SU-DHL-6 (cell line): Measurements from ENCODE around the gene TBC1D23.
"Not testable (repeated sequence)": the region's sequence is repeated elsewhere in the genome, so short reads cannot be mapped to it uniquely, and the experiment has no call there.

Experiments
- EZH2phosphoT487 ChIP-seq: fragments of 200-600 bp; sonication (generic), shearing (Covaris generic); conservative IDR thresholded peaks from 2 replicates; pipeline ENCODE4 v1.6.1; 2018; ENCODE audit warnings: mild to moderate bottlenecking, antibody characterized with exemption, low read length, moderate library complexity, mixed read lengths
- TF ChIP-seq, protein P1 (sequence below): fragments of 200-600 bp; sonication (generic); IDR thresholded peaks from one replicate; pipeline ENCODE4 v1.5.1; 2017; ENCODE audit warnings: antibody characterized with exemption, mild to moderate bottlenecking, low read length, moderate library complexity; ENCODE audit not compliant: insufficient read depth, poor library complexity, severe bottlenecking

GRCh38 chr3:100229188-100229587 lies 31.6 kb upstream of the TBC1D23 start:
- not testable (repeated sequence) for TF ChIP-seq EZH2phosphoT487
- TF ChIP-seq, protein P1, sequence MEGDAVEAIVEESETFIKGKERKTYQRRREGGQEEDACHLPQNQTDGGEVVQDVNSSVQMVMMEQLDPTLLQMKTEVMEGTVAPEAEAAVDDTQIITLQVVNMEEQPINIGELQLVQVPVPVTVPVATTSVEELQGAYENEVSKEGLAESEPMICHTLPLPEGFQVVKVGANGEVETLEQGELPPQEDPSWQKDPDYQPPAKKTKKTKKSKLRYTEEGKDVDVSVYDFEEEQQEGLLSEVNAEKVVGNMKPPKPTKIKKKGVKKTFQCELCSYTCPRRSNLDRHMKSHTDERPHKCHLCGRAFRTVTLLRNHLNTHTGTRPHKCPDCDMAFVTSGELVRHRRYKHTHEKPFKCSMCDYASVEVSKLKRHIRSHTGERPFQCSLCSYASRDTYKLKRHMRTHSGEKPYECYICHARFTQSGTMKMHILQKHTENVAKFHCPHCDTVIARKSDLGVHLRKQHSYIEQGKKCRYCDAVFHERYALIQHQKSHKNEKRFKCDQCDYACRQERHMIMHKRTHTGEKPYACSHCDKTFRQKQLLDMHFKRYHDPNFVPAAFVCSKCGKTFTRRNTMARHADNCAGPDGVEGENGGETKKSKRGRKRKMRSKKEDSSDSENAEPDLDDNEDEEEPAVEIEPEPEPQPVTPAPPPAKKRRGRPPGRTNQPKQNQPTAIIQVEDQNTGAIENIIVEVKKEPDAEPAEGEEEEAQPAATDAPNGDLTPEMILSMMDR = not testable (repeated sequence)
